GM19452 (cell line): Measurements from ENCODE around the gene MRPL27.

Experiments used
- ATAC-seq: cut with Tn5 transposase; IDR thresholded peaks from one replicate; pipeline ENCODE4 v1.9.1; 2021; ENCODE audit not compliant: unreplicated experiment

The MRPL27 gene

GRCh38 chr17:50319306-50320004 lies 53.5 kb downstream of the MRPL27 start:
- no peak for ATAC-seq

GRCh38 chr17:50318501-50319285 lies 54.3 kb downstream of the MRPL27 start:
- ATAC-seq = no peak
